NCI-H1436 treated with DMSO at 0.1 percent for 48 hours (cell line): ENCODE measurements around the gene ZNF683.
"Not testable (repeated sequence)": the region's sequence is repeated elsewhere in the genome, so short reads cannot be mapped to it uniquely, and the experiment has no call there.

Source experiments
- DNase-seq: peaks from one replicate; lab custom pipeline; 2025; lab: John Stamatoyannopoulos, UW

ZNF683 gene

GRCh38 chr1:26372611-26373010 lies at the start of gene ZNF683:
Gene ZNF683, minus strand, starts transcription at chr1:26372750. Its CDS starts 4,179 bp downstream, at chr1:26368571.
- not testable (repeated sequence) for DNase-seq

DNA sequence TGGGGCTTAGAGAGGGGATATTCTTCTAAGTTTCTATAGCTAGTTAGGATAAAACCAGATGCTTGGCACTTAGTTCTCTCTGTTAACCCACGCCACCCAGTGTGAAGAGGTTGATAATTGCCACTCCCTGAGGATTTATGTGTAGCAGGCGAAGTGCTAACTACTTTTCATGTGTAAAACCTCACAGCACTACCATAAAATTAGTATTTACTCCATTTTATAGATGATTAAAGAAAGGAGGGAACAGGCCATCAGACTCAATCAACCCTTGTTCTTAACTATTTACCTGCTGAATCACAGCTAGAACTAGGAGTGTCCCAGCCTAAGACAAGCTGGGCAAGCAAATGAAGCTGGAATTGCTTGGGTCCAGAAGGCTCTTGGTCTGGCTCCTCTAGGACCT lies 46.9 kb upstream of the ZNF683 start:
- no peak for DNase-seq

GRCh38 chr1:26418865-26419349 lies 46.4 kb upstream of the ZNF683 start:
- no peak for DNase-seq

DNA sequence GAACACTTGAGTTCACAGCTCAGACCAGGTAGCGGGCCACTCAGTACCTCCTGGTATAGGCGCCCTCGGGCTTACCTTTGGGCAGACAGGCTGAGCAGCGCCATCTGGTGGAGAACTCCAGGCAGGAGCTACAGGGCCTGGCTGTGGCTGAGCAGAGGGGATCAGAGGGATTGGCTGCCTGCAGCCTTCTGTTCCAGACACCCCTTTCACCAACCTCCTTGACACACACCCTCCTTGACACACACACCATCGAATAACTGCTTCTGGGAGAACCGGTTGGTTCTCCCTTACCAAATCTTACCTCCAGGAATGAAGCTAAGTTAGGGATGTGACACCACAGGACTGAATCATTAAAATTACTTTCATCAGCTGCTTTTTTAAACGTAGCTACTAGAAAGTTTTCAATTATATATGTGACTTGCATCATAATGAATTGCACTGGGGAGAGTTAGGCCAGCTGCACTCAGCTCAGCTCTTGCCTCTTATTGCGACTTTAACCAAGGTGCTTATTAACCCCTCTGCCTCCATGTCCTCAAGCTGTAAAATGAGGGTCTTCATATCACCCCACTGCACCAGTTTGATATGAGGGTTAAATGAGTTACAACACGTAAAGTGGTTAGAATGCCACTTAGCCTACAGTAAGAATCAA lies 44.7 kb upstream of the ZNF683 start:
- DNase-seq: peak; percentile 58

DNA sequence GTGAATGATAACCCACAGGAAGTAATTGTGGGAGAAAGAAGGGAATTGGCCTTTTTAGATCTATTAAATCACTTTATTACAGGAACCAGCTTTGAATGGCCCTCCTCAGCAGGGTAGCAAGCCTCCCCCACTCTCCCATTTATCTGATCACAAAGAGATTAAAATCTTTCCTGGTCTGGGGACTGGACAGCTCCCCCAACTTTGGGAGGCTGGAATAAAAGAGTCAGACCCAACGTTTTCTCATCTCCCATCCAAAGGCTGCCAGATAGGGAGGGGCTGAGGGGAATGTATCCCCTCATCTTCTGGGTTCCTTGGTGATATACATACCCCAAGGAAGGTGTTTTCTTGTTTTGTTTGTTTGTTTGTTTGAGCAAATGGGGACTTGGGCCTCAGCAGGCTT lies 40.5 kb upstream of the ZNF683 start:
- no peak for DNase-seq

- no peak for DNase-seq
Observed at GRCh38 chr1:26412180-26412840, 39.8 kb upstream of the ZNF683 start.

DNA sequence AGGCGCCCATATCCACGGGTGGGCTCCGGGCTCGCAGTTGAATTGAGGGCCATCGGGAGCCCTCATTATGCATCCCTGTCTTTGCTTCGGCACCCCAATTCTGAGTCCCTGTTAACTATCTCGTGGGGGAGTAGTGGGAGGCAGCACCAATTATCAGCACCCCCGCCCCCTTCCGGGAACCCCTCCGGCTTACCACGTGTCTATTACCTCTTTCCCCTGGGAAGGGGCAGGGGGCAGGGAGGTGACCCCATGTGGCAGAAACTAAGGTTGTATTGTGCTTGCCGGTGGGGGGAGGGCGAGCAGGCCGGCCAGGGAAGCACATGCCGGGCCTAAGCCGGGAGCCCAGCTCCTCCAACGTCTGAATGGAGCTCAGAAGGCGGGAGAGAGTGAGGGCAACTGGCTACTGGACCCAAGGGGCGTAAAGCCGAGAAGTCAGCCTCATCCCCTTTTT lies 39.1 kb upstream of the ZNF683 start:
- no peak for DNase-seq

DNA sequence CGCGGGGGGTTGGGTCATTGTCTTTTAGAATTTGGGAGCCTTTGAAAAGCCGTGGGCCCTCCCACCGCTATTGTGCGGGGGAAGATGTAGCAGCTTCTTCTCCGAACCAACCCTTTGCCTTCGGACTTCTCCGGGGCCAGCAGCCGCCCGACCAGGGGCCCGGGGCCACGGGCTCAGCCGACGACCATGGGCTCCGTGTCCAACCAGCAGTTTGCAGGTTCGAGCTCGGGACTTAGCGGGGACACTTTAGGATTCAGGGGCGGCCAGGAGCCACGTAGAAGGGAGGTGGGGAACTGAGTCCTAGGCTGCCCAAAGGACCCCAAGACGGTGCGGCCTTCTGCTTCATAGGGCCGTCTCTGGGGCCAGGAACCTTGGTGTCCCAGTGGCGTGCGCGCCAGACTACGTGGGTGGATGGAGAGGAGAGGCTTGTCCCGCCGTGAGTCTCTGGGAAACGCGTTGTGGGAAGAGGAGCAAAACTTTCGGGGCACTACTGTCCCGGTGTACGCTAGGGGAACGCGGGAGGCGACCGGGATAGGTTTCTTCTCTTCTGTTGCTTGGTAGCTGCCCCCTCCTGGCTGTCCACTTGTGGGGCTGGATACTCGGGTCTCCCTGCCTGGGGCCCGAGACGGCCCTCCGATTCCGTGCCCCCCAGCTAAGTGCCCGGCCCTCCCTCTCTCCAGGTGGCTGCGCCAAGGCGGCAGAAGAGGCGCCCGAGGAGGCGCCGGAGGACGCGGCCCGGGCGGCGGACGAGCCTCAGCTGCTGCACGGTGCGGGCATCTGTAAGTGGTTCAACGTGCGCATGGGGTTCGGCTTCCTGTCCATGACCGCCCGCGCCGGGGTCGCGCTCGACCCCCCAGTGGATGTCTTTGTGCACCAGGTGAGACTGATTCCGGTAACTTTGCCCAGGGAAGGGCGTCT lies 38.4 kb upstream of the ZNF683 start, which contains the start of gene LIN28A:
LIN28A (plus strand) TSS at position 112 of the 918 bp plus-strand sequence; CDS start at position 187, 75 bp downstream.
- DNase-seq: no peak

GRCh38 chr1:26409191-26409807 lies 36.7 kb upstream of the ZNF683 start:
- DNase-seq: no peak

DNA sequence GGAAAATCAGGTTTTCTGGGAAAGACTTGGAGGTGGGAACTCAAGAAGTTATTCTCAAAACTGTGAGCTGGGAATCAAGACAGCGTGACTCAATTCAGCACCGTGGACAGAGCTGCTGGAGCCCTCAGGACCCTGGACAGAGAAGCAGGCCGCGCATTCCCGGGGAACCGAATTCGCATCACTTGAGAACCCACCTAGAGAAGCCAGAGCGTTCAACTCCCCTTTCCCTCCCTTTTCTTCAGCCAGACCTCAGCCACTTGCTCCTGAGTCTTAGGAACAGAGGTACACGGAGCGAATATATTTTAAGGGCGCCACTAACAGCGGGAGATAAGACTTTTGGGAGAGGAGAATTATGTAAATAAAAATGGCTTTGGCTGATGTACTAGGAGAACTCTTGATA lies 36.1 kb upstream of the ZNF683 start:
- DNase-seq: no peak

GRCh38 chr1:26405281-26405915 lies 32.8 kb upstream of the ZNF683 start:
- DNase-seq: no peak

GRCh38 chr1:26404641-26405040 lies 32.1 kb upstream of the ZNF683 start:
- no peak for DNase-seq

DNA sequence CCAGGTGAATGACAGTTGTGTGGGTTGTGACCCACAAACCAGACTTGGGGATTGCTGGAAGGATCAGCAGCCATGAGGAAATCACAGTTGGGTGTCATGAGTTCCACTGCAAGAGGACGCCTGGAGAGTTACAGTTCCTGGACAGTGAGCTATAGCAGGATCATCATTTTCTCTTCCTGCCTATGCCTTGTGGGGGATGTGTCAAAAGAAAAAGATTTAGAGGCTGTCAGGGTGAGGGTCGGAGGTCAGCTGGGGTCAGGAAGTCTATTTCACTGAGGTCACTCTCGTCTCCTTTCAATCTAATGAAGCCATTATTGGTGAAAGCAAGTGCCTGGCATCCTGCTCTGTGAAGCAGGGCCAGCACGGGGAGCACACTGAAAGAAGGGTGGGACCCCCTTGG lies 31.1 kb upstream of the ZNF683 start:
- no peak for DNase-seq

DNA sequence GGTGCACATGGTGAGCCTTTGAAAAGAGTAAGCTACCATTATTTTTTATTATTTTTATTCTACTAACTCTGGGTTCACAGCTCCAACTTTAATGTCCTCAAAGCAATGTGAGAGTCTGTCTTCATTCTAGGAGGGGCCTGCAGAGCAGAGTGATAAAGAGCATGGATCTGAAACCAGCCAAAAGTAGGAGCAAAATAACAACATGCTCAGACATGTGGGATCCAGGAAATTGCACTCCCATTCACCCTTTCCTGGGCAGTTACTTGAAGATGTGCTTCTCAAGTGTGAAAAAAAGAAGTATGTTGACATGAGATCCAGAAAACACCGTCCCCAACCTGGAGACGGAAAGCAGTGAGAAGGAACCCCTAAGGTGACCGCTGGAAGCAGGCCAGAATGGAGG lies 29.3 kb upstream of the ZNF683 start:
- DNase-seq: no peak

- DNase-seq: no peak
Observed at GRCh38 chr1:26399034-26399433, 26.5 kb upstream of the ZNF683 start.

DNA sequence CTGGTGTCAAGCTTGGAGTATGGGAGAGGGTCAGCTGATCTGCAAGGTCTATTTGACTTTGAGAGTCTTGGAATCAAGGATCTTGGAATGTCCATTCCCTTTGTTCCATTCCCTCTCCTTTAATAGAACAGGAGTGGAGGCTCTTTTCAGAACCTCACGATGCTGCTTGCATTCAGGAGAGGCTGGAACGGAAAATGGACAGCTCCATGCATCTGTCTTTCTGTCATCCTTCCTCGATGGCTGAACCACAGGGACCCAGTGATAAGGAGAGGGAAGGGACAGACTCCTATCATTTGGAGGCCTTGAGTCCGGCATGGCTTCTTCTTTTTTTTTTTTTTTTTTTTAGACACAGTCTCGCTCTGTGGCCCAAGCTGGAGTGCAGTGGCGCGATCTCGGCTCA lies 23.2 kb upstream of the ZNF683 start:
- DNase-seq: no peak

DNA sequence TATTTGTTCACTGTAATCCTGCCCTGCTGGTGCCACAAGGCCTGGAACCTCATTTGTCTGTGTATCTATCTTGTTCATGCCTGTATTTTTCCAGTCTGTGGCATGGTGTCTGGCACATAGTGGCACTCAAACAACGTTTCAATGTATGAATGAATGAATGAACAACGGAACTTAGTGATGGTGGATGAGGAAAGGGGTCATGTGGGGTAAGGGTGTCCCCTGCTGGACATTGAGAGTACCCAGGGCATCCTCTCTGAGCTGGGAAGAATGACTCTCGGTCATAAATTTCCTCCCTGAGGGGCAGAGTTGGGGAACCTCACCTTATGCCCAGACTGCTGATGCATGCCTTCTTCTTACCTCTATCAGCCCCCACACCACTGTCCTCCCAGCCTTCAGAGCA lies 18.9 kb upstream of the ZNF683 start:
- DNase-seq: no peak

GRCh38 chr1:26389604-26390247 lies 17.2 kb upstream of the ZNF683 start:
- no peak for DNase-seq

GRCh38 chr1:26388791-26389445 lies 16.4 kb upstream of the ZNF683 start:
- DNase-seq: no peak

DNA sequence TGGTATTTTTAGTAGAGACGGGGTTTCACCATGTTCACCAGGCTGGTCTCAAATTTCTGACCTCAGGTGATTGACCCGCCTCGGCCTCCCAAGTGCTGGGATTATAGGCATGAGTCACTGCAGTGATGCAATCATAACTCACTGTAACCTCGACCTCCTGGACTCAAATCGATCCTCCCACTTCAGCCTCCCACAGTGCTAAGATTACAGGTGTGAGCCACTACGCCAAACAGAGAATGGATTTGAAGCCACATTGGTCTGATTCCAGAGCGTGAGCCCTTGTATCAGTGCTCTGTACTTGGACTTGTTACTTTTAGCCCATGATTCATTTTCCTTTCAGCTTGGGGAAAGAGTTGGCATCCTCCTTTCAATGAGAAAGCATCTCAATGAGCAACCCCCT lies 14.9 kb upstream of the ZNF683 start:
- no peak for DNase-seq
